AG04449 (cell line): ENCODE measurements around the gene PLXNA4.

Source experiments
- CTCF ChIA-PET: fragments of 350-600 bp; formaldehyde crosslinking; extraction: SDS; loops from one replicate; lab custom pipeline; 2021; ENCODE audit warnings: antibody characterized with exemption; lab: Yijun Ruan, JAX
- POLR2A ChIA-PET: fragments of 400-600, 350-600 bp; formaldehyde crosslinking; extraction: SDS; loops from one replicate; lab custom pipeline; 2020; ENCODE audit warnings: antibody characterized with exemption, inconsistent platforms; lab: Yijun Ruan, JAX
- DNase-seq: peaks from one replicate; pipeline ENCODE4 v3.0.0-alpha.2; 2010; ENCODE audit warnings: low read depth, low spot score
- H3K4me3 ChIP-seq: 2 replicates; pipeline ENCODE4 v1.5.1; 2011; ENCODE audit warnings: low read depth, mild to moderate bottlenecking, control low read depth, low read length
- TF ChIP-seq, protein P1 (sequence below): IDR thresholded peaks from one replicate; pipeline ENCODE4 v1.5.1; 2011; ENCODE audit warnings: mild to moderate bottlenecking, moderate library complexity, low read length, control low read depth, inconsistent platforms; ENCODE audit not compliant: insufficient read depth; ENCODE audit errors: missing control alignments

Gene PLXNA4

DNA sequence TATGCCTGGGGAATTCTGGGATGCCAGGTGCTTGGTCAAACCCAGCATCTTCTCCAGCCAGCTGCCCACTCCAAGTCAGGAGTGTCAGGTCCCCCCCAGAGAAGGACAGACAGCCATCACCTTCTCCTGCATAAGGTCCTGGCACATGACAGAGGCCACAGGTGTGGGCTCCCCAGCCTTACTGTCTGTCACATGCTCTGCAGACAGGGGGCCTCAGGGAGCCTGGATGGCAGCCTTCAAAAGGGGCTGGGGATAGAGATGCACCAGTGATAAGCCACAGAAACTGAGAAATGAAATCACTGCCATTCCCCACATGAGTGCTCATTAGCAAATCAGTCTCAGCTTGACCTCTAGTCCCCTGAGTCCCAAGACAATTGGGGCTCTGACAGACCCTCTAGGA lies 72.9 kb downstream of the PLXNA4 start:
- ChIA-PET POLR2A (no interaction called here), CTCF (no interaction called here)
- TF ChIP-seq, protein P1, sequence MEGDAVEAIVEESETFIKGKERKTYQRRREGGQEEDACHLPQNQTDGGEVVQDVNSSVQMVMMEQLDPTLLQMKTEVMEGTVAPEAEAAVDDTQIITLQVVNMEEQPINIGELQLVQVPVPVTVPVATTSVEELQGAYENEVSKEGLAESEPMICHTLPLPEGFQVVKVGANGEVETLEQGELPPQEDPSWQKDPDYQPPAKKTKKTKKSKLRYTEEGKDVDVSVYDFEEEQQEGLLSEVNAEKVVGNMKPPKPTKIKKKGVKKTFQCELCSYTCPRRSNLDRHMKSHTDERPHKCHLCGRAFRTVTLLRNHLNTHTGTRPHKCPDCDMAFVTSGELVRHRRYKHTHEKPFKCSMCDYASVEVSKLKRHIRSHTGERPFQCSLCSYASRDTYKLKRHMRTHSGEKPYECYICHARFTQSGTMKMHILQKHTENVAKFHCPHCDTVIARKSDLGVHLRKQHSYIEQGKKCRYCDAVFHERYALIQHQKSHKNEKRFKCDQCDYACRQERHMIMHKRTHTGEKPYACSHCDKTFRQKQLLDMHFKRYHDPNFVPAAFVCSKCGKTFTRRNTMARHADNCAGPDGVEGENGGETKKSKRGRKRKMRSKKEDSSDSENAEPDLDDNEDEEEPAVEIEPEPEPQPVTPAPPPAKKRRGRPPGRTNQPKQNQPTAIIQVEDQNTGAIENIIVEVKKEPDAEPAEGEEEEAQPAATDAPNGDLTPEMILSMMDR = no peak
- no peak for DNase-seq
- H3K4me3 ChIP-seq = no peak overlapping the region

DNA sequence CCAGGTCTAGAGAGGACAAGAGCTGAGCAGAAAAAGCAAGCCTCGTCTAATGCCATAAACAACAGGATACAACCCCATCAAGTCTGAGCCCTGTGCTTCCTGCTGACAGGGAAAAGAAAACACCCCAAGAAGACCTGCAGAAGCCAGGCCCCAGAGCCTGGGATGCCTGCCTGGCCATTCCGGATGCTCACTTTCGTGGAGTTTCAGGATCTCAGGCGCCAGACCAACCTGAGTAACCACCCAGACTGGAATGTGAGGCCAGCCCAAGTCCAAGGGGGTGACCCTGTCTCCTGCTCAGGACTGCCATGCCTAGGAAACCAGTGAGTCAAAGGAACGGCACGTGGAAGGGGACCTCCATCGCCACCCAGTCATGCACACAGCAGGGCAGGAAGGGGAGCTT lies 74.3 kb downstream of the PLXNA4 start:
- ChIA-PET POLR2A (no interaction called here), CTCF (no interaction called here)
- no peak for DNase-seq
- no peak overlapping the region for H3K4me3 ChIP-seq
- TF ChIP-seq, protein P1 = no peak

DNA sequence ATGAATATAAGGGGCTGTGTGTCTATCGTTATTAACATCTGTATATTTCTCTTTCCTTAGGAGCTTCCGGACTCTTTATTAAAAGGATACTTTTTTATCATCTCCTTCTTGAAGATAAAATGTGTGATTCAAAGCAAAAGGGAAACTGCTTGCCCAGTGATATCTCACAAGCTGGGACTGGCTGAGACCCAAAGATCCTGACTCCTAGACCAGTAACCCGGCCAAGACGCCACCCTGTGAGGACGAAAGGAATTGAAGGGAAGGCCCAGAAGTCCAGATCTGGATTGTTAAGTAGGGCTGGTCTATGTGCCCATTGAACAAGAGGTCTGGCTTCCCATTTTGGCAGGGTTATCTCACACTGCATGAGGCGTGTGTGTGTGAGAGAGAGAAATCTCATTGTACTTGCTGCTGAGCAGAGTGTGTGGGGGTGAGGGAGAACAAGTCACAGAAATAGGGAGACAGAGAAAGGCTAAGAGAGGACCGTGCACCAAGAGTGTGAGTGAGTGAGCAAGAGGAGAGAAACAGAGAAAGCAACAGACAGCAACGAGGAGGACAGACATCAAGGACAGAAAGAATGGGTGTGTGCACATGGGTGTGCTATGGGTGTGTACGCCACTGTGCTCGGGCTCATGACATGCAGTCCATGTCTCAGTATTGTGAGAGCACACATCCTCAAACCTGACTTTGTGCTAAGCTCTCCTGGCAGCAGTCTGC lies 75.4 kb downstream of the PLXNA4 start:
- ChIA-PET CTCF (no interaction called here), POLR2A (no interaction called here)
- H3K4me3 ChIP-seq = no peak overlapping the region
- TF ChIP-seq, protein P1 = no peak
- no peak for DNase-seq

DNA sequence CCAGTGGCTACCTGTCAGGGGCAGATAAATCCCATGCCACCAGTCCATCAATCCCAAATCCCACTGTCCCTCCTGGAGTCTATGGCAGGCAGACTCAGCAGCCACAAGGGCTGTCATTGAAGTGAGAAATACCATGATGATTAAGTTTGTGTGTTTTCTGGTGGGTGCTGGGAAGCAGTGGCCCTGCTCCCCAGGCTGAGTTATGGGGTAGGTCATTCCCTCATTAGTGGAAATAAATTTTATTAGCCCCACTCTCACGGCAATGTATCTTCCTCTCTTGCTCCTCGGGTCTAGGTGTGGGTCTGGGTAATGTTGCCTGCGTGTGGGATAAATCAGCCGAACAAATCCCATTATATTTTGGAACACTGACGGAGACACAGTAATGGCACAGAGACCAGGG lies 76.8 kb downstream of the PLXNA4 start:
- no peak overlapping the region for H3K4me3 ChIP-seq
- ChIA-PET POLR2A (no interaction called here), CTCF (no interaction called here)
- TF ChIP-seq, protein P1 = no peak
- DNase-seq = no peak

DNA sequence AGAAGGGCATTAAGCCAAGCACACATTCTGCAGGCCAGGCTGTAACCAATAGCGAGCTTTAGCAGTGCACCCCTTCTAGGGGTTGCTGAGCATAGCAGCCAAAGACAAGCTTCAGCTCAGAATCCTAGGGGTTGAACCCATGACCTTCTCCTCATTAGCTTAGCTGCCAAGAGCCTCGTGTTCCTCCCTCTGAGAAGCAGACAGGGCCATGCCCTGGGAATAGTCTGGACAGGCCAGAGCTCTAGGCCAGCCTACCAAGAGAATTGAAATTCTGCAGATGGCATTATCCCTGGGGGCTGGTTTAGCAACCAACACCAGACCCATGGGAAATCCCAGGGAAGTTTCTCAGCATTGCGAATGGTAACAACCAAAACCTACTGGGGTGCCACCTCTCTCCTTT lies 77.2 kb downstream of the PLXNA4 start:
- H3K4me3 ChIP-seq = no peak overlapping the region
- TF ChIP-seq, protein P1 = no peak
- no peak for DNase-seq
- POLR2A ChIA-PET = no interaction called here
- CTCF ChIA-PET = no interaction called here

DNA sequence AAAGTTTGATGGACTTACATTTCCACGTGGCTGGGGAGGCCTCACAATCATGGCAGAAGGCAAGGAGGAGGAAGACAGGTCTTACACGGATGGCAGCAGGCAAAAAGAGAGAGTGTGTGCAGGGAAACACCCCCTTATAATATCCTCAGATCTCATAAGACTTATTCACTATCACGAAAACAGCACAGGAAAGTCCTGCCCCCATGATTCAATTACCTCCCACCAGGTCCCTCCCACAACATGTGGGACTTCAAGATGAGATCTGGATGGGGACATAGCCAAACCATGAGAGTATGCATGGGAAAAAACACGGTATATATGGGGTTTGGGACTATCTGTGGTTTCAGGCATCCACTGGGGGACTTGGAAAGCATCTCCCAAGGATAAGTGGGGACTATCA lies 78.0 kb downstream of the PLXNA4 start:
- CTCF ChIA-PET = no interaction called here
- no peak for DNase-seq
- POLR2A ChIA-PET = no interaction called here

More for the DNA sequence above, 78.0 kb downstream of the PLXNA4 start:
- TF ChIP-seq, protein P1 = no peak
- no peak overlapping the region for H3K4me3 ChIP-seq
